Thoracic aorta (tissue), 2 donors: ENCODE measurements around the gene CKS1B. TPM values are rescaled to one million over a fixed set of nuclear protein-coding genes. Genes with fewer than 3 reads are reported as not detected.
A peak's percentile ranks its signal among the peaks of the same experiment; 100 is the strongest.
"Not testable (repeated sequence)": the region's sequence is repeated elsewhere in the genome, so short reads cannot be mapped to it uniquely, and the experiment has no call there.

ENCODE experiments used
- ATAC-seq: fragments of 150-250 bp; one replicate; pipeline ENCODE4 v1.8.0; 2017; ENCODE audit warnings: low read depth; ENCODE audit not compliant: insufficient number of reproducible peaks, low FRiP score
- DNase-seq: peaks from one replicate; pipeline ENCODE4 v3.0.0-alpha.2; 2020; ENCODE audit warnings: low spot score
- H3K27ac ChIP-seq, 2 donors: fragments of 200-600 bp; sonication (generic); 1 replicate in 1 of 2; 2 replicates in 1 of 2; pipeline ENCODE4 v1.5.1; 2016; ENCODE audit warnings: mild to moderate bottlenecking in 2 of 2, moderate library complexity in 2 of 2
- H3K27me3 ChIP-seq: fragments of 200-600 bp; sonication (generic); replicated peaks from 2 replicates; pipeline ENCODE4 v1.6.0; 2016; ENCODE audit warnings: mild to moderate bottlenecking; ENCODE audit not compliant: insufficient read depth
- H3K36me3 ChIP-seq: fragments of 200-600 bp; sonication (generic); one replicate; pipeline ENCODE4 v1.5.1; 2016
- H3K4me1 ChIP-seq, 2 donors: fragments of 200-600 bp; sonication (generic); 1 replicate in 1 of 2; 2 replicates in 1 of 2; pipeline versions ENCODE4 v1.5.1 to v1.6.0; 2016; ENCODE audit warnings: low read depth in 2 of 2, mild to moderate bottlenecking in 1 of 2; ENCODE audit not compliant: control insufficient read depth in 1 of 2
- H3K4me3 ChIP-seq: fragments of 200-600 bp; sonication (generic); 2 replicates; pipeline ENCODE4 v1.5.1; 2016; ENCODE audit warnings: mild to moderate bottlenecking
- H3K9me3 ChIP-seq: fragments of 200-600 bp; sonication (generic); 2 replicates; pipeline ENCODE4 v1.5.1; 2016
- total RNA-seq, 2 donors: library from RNA; depleted of rRNA; stranded (reverse); fragments of >200 nt; gene quantifications; one replicate each; pipeline versions ENCODE4 v1.1.0 to v1.2.3, GENCODE V29; 2016
- TF ChIP-seq, protein P1 (sequence below): fragments of 200-600 bp; sonication (generic); IDR thresholded peaks from one replicate; pipeline ENCODE4 v1.5.1; 2019; ENCODE audit warnings: antibody characterized with exemption

Gene CKS1B
- total RNA-seq, 2 donors from 2014 or later = 13.5 to 23.7 TPM

DNA sequence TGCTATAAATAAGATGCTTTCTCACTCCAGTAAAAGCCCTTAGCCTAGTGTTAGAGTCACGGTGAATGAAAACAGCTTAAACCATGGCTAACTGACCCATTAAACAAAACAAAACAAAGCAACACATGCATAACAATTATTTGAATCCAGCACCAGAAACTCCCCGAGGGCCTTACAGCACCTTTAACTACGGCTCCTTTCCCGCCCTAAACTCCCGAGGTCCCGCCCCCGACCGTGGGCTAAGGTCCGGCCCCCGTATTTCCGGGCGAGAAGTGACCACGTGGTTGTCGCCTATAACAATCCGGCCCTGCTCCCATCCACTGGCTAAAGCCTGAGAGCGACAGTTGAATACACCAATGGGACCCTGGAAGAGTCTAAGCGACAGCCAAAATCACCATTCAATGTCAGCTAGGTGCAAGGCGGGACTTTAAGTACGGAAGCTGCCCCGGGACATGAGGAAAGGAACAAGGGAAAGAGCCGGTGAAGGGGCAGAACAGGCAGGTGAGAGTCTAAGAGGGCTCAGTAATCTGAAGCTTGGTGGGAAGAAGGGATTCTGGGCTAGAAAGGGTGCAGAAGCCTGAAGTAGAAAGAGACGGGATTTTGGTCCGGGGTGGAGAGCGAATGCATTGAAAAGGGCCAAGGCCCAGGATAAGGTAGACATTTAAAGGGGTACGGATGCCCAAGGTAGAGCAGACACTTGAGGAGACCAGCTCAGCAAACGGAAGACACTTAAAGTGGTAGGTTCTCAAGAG lies 8.6 kb downstream of the CKS1B start, which contains the start of gene FLAD1:
TSS of gene FLAD1 (plus strand) at position 448 of the 752 bp plus-strand sequence. CDS start 351 bp downstream, outside the sequence.
- Histone ChIP-seq H3K9me3 (no peaks in the 10 kb centered on the region), H3K27me3 (no peaks in the 10 kb centered on the region), H3K4me3 (peak within 1 kb of the TSS; percentile 71), H3K27ac (peak within 1 kb of the TSS; percentile 10 to 42), H3K36me3 (peaks cover 12% of the 10 kb centered on the region), H3K4me1 (peaks cover 9 to 16% of the 10 kb centered on the region in 2 donors)
- peak; percentile 98 for DNase-seq
- TF ChIP-seq, protein P1, sequence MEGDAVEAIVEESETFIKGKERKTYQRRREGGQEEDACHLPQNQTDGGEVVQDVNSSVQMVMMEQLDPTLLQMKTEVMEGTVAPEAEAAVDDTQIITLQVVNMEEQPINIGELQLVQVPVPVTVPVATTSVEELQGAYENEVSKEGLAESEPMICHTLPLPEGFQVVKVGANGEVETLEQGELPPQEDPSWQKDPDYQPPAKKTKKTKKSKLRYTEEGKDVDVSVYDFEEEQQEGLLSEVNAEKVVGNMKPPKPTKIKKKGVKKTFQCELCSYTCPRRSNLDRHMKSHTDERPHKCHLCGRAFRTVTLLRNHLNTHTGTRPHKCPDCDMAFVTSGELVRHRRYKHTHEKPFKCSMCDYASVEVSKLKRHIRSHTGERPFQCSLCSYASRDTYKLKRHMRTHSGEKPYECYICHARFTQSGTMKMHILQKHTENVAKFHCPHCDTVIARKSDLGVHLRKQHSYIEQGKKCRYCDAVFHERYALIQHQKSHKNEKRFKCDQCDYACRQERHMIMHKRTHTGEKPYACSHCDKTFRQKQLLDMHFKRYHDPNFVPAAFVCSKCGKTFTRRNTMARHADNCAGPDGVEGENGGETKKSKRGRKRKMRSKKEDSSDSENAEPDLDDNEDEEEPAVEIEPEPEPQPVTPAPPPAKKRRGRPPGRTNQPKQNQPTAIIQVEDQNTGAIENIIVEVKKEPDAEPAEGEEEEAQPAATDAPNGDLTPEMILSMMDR = no peak
- ATAC-seq = peak; percentile 100

DNA sequence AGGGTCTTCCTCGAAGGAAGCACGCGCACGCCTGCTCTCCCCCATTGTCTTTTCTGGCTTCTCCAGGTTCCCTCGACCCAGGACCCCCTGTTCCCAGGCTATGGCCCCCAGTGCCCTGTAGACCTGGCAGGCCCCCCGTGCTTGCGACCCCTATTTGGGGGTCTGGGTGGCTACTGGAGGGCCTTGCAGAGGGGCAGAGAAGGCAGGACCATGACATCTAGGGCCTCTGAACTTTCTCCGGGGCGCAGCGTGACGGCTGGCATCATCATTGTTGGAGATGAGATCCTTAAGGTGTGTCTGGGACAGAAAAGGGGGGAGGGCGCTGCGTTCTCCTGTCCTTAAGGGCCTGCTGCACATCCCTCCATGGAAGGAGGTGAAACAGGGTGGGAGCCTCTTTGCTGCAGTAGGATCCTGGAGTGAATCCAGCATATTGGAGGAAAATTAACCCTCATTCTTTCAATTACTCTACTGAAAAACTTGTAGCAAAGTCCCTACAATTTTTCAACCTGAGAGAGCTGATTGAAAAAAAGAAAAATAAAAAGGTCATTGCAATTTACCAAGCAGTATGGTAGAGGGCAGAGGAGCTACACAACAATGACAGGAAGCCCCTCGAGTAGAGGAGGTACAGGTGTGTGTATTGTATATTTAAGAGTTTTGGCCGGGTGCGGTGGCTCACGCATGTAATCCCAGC lies 9.4 kb downstream of the CKS1B start:
- no peak for DNase-seq
- TF ChIP-seq, protein P1 = no peak
- Histone ChIP-seq H3K9me3 (no peaks in the 10 kb centered on the region), H3K27ac (peak overlapping the region; percentile 10 to 15), H3K4me3 (peak overlapping the region; percentile 71), H3K4me1 (peaks cover 9 to 16% of the 10 kb centered on the region in 2 donors), H3K27me3 (no peaks in the 10 kb centered on the region), H3K36me3 (peaks cover 15% of the 10 kb centered on the region)
- ATAC-seq = no peak

DNA sequence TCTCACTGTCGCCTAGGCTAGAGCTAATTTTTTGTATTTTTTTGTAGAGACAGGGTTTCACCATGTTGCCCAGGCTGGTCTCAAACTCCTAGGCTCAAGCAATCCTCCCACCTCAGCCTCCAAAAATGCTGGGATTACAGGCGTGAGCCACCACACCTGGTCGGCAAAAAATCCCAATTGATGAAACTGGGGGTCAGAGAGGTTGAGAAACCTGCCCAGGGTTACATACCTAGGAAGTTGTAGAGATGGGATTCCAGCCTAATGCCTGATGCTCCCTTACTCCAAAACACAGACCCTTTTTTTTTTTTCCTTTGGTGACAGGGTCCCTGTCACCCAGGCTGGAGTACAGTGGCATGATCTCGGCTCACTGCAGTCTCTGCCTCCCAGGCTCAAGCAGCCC lies 12.3 kb downstream of the CKS1B start:
- H3K27ac ChIP-seq, H3K27me3 ChIP-seq, ATAC-seq, H3K4me3 ChIP-seq, DNase-seq, H3K9me3 ChIP-seq: not testable (repeated sequence)
- Histone ChIP-seq H3K4me1 (peaks cover 9 to 16% of the 10 kb centered on the region in 2 donors), H3K36me3 (peaks cover 17% of the 10 kb centered on the region)

DNA sequence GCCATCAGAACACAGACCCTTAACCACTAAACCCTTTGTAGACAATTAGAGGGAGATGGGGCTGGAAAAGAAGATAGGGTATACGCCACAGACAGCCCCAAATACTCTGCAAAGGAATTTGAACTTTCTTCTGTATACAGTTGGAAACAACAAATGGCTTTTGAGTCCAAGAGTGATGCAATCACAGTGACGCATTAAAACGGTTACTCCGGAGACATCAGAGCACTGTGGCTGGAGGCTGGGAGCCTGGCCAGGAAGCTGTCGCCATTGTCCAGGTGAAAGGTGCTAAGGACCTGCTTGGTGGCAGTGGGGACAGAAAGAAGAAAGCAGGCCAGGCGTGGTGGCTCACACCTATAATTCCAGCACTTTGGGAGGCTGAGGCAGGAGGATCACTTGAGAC lies 12.8 kb downstream of the CKS1B start:
- no peak for DNase-seq
- Histone ChIP-seq H3K4me1 (peaks cover 9 to 15% of the 10 kb centered on the region in 2 donors), H3K27me3 (no peaks in the 10 kb centered on the region), H3K27ac (no peak overlapping the region), H3K36me3 (peaks cover 17% of the 10 kb centered on the region), H3K4me3 (no peak overlapping the region), H3K9me3 (no peaks in the 10 kb centered on the region)
- TF ChIP-seq, protein P1 = no peak
- no peak for ATAC-seq

DNA sequence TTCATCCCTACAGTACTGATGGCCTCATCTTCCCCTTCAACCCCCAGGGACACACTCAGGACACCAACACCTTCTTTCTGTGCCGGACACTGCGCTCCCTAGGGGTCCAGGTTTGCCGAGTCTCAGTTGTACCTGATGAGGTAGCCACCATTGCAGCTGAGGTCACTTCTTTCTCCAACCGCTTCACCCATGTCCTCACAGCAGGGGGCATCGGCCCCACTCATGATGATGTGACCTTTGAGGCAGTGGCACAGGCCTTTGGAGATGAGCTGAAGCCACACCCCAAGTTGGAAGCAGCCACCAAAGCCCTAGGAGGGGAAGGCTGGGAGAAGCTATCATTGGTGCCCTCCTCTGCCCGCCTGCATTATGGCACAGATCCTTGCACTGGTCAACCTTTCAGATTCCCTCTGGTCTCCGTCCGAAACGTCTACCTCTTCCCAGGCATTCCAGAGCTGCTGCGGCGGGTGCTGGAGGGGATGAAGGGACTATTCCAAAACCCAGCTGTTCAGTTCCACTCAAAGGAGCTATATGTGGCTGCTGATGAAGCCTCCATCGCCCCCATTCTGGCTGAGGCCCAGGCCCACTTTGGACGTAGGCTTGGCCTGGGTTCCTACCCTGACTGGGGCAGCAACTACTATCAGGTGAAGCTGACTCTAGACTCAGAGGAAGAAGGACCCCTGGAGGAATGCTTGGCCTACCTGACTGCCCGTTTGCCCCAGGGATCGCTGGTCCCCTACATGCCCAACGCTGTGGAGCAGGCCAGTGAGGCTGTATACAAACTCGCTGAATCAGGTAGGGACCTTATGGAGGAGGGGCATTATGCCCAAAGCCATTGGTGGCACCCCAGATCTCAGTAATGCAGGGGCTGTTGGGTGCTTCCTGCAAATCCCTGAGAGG lies 13.8 kb downstream of the CKS1B start:
- no peaks in the 10 kb centered on the region for H3K27me3 ChIP-seq
- H3K27ac ChIP-seq = no peak overlapping the region
- no peak overlapping the region for H3K4me3 ChIP-seq
- no peak for ATAC-seq
- DNase-seq = no peak
- peaks cover 17% of the 10 kb centered on the region for H3K36me3 ChIP-seq
- peaks cover 6 to 9% of the 10 kb centered on the region in 2 donors for H3K4me1 ChIP-seq
- TF ChIP-seq, protein P1 = no peak
- no peaks in the 10 kb centered on the region for H3K9me3 ChIP-seq
